Tibial nerve (tissue), 4 donors: ENCODE measurements around the gene TJP1. TPM values are rescaled to one million over a fixed set of nuclear protein-coding genes. Genes with fewer than 3 reads are reported as not detected.
"Not testable (repeated sequence)": the region's sequence is repeated elsewhere in the genome, so short reads cannot be mapped to it uniquely, and the experiment has no call there.

ENCODE experiments used
- DNase-seq, 2 donors: peaks; one replicate each; pipeline ENCODE4 v3.0.0-alpha.2; 2019; ENCODE audit warnings: low spot score in 2 of 2
- H3K27ac ChIP-seq, 4 donors: fragments of 200-600 bp; sonication (generic) in 3 of 4; one replicate each; pipeline ENCODE4 v1.5.1; 2017 to 2019; ENCODE audit warnings: mild to moderate bottlenecking in 1 of 4
- H3K27me3 ChIP-seq, 2 donors: fragments of 200-600 bp; sonication (generic) in 1 of 2; one replicate each; pipeline versions ENCODE4 v1.5.1 to v1.6.0; 2017 to 2019
- H3K36me3 ChIP-seq, 3 donors: fragments of 200-600 bp; sonication (generic); one replicate each; pipeline ENCODE4 v1.5.1; 2018 to 2019
- H3K4me1 ChIP-seq, 4 donors: fragments of 200-600 bp; sonication (generic) in 3 of 4; one replicate each; pipeline ENCODE4 v1.5.1; 2017 to 2019
- H3K4me3 ChIP-seq, 4 donors: fragments of 200-600 bp; sonication (generic) in 3 of 4; one replicate each; pipeline ENCODE4 v1.5.1; 2017 to 2019; ENCODE audit warnings: mild to moderate bottlenecking in 1 of 4, moderate library complexity in 1 of 4
- H3K9me3 ChIP-seq, 4 donors: fragments of 200-600 bp; sonication (generic) in 3 of 4; one replicate each; pipeline ENCODE4 v1.5.1; 2017 to 2019
- CTCF ChIP-seq, 5 experiments: fragments of 200-600 bp in 3 of 5; fragments of 450-650 bp in 2 of 5; sonication (generic) in 3 of 5; IDR thresholded peaks; one replicate each; pipeline ENCODE4 v1.5.1; 2016 to 2019; ENCODE audit warnings: antibody characterized with exemption in 5 of 5, mild to moderate bottlenecking in 3 of 5, moderate library complexity in 2 of 5
- EP300 ChIP-seq, 2 donors: sonication (generic); formaldehyde crosslinking; IDR thresholded peaks; one replicate each; pipeline ENCODE4 v1.6.1; 2017; ENCODE audit warnings: antibody characterized with exemption in 2 of 2, mild to moderate bottlenecking in 1 of 2
- POLR2A ChIP-seq, 2 donors: fragments of 450-650 bp; IDR thresholded peaks; one replicate each; pipeline ENCODE4 v1.6.1; 2017; ENCODE audit warnings: antibody characterized with exemption in 2 of 2, mild to moderate bottlenecking in 2 of 2, moderate library complexity in 2 of 2
- WGBS, 2 donors: methylation state at CpG; one replicate each; pipeline ENCODE4 v1.1.5; 2018; 5-methylcytosine and 5-hydroxymethylcytosine counted together
- total RNA-seq, 4 donors: library from RNA; depleted of rRNA; stranded (reverse); fragments of >200 nt; gene quantifications; one replicate each; pipeline ENCODE4 v1.1.0, GENCODE V29; 2016

TJP1 gene
- total RNA-seq, 4 donors from 2014 or later, result 163 to 416 (median 403) TPM

DNA sequence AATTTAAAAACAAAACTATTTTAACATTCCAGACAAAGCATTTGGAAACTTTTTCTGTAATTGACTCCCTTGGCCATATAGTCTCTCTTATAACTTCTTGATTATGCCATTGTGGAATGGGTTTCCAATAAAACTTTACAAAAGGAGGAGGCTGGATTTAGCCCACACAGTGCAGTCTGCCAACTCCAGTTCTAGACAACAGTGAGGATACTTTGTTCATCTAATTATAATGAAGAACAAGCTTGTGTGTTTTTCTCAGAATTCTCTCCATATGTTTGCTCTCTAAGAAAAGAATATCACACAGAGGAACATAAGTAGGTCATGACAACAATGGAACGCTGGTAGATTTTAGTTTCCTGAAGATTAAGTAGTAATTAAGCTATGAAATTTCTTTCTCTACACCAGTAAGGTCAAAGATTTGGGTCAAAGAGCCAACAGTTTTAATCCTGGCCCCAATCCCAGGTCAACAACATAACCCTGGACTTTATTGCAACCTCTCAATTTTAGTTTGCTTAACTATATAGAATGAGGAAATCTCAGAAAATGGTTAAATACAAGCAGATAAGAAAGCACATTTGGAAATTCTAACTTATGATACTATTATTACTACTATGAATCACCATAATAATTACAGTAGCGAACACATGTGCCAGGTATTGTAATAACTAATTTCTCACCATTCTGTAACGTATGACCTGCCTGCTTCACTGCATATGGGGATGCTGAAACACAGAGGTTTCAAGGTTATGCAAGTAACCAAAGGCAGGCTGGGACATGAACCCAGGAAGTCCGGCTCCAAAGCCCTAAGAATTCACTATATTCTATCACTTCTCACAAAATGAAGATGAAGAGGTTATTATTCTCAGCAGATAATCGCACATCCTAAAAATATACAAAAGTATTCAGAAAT lies 65.7 kb downstream of the TJP1 start:
- Histone ChIP-seq H3K27me3 (no peaks in the 10 kb centered on the region), H3K9me3 (no peaks in the 10 kb centered on the region), H3K4me1 (peaks cover 0 to 31% (median 5%) of the 10 kb centered on the region in 4 donors), H3K4me3 (no peak overlapping the region), H3K36me3 (peaks cover 0 to 37% (median 0%) of the 10 kb centered on the region in 3 donors), H3K27ac (peak overlapping the region in 1 of 4 donors; percentile 22)
- no peak for DNase-seq
- 38 to 43% methylated on average over 5 of the region's 5 CpGs for WGBS, 2 donors
- no peak for TF ChIP-seq POLR2A (IDR thresholded peaks at IDR 0.05)
- no peak for TF ChIP-seq EP300 (IDR thresholded peaks at IDR 0.05)
- TF ChIP-seq CTCF (IDR thresholded peaks at IDR 0.05), result no peak

- Histone ChIP-seq H3K4me1 (peaks cover 0 to 40% (median 5%) of the 10 kb centered on the region in 4 donors), H3K36me3 (peaks cover 0 to 18% (median 0%) of the 10 kb centered on the region in 3 donors)
- not testable (repeated sequence) for H3K4me3 ChIP-seq, H3K27me3 ChIP-seq, DNase-seq, H3K9me3 ChIP-seq, H3K27ac ChIP-seq
- WGBS, 2 donors, result 90 to 92% methylated on average over 2 of the region's 2 CpGs
Measured at GRCh38 chr15:29754009-29754408, 68.3 kb downstream of the TJP1 start.

GRCh38 chr15:29753506-29753905 lies 68.8 kb downstream of the TJP1 start:
- TF ChIP-seq POLR2A (IDR thresholded peaks at IDR 0.05) (no peak), CTCF (IDR thresholded peaks at IDR 0.05) (no peak), EP300 (IDR thresholded peaks at IDR 0.05) (no peak)
- no peaks in the 10 kb centered on the region for H3K27me3 ChIP-seq
- no peak for DNase-seq
- H3K27ac ChIP-seq, result no peak overlapping the region
- H3K4me3 ChIP-seq, result no peak overlapping the region
- peaks cover 0 to 17% (median 0%) of the 10 kb centered on the region in 3 donors for H3K36me3 ChIP-seq
- no peaks in the 10 kb centered on the region for H3K9me3 ChIP-seq
- 94 to 97% methylated on average over 7 of the region's 7 CpGs for WGBS, 2 donors
- H3K4me1 ChIP-seq, result peaks cover 0 to 40% (median 5%) of the 10 kb centered on the region in 4 donors

DNA sequence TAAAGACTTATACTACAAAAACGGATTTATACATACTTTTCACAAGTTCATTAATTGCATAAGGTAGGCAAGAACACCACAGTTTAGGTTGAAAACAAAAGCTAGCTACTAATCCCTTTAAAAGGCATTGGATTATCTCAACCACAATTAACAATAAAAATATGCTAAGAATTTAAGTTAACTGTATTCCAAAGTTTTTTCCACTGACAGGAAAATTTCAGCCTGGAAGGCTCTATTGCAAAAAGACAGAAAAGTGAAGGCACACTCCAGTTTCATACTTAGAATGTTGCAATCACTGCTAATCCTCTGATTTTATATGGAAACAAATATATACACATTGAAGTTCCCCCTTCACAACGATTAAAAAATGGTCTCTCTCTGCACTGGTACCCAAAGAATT lies 71.5 kb downstream of the TJP1 start:
- no peaks in the 10 kb centered on the region for H3K9me3 ChIP-seq
- peaks cover 0 to 18% (median 0%) of the 10 kb centered on the region in 4 donors for H3K4me1 ChIP-seq
- 55 to 60% methylated on average over 2 of the region's 2 CpGs for WGBS, 2 donors
- H3K27me3 ChIP-seq, result no peaks in the 10 kb centered on the region
- H3K36me3 ChIP-seq, result peaks cover 0 to 17% (median 0%) of the 10 kb centered on the region in 3 donors
- no peak overlapping the region for H3K27ac ChIP-seq
- no peak for TF ChIP-seq EP300 (IDR thresholded peaks at IDR 0.05)
- no peak for TF ChIP-seq POLR2A (IDR thresholded peaks at IDR 0.05)
- no peak for TF ChIP-seq CTCF (IDR thresholded peaks at IDR 0.05)
- no peak for DNase-seq
- H3K4me3 ChIP-seq, result no peak overlapping the region

- H3K4me3 ChIP-seq, result no peak overlapping the region
- no peak for DNase-seq
- H3K4me1 ChIP-seq, result peaks cover 0 to 10% (median 0%) of the 10 kb centered on the region in 4 donors
- no peaks in the 10 kb centered on the region for H3K9me3 ChIP-seq
- H3K36me3 ChIP-seq, result peaks cover 0 to 16% (median 0%) of the 10 kb centered on the region in 3 donors
- H3K27ac ChIP-seq, result peak overlapping the region in 2 of 4 donors; percentile 13 to 44
- TF ChIP-seq CTCF (IDR thresholded peaks at IDR 0.05) (no peak), EP300 (IDR thresholded peaks at IDR 0.05) (peak in 1 of 2 donors; percentile 28), POLR2A (IDR thresholded peaks at IDR 0.05) (no peak)
- 56 to 59% methylated on average over 14 to 15 of the region's 15 CpGs for WGBS, 2 donors
- no peaks in the 10 kb centered on the region for H3K27me3 ChIP-seq
Measured at GRCh38 chr15:29749365-29750086, 72.7 kb downstream of the TJP1 start.
